ENCODE results near the gene DIDO1. TPM values are rescaled to one million over a fixed set of nuclear protein-coding genes. Genes with fewer than 3 reads are reported as not detected.

The DIDO1 gene
- total and polyA plus RNA-seq, 9 of the 15 experiments (the other 6 are each of a cell fraction or from before 2014, with no cell fraction given) = 4.4 to 46.8 (median 31.2) TPM

GRCh38 chr20:62926229-62927127 lies at the start of gene DIDO1 (continued):
- TF ChIP-seq REST (IDR thresholded peaks at IDR 0.05; ENCODE audit: borderline replicate concordance) (no peak), REST (CRISPR knock-in tag; IDR thresholded peaks at IDR 0.05; ENCODE audit: low read depth) (peak; percentile 36), ARHGAP35 (IDR thresholded peaks at IDR 0.05; ENCODE audit: partially characterized antibody) (no peak), RCOR1 (IDR thresholded peaks at IDR 0.05; ENCODE audit: borderline replicate concordance in 1 of 2, low read depth in 2 of 2, low read length in 2 of 2) (peak in 1 of 2 experiments; percentile 53; a peak in 1 of 4 replicates), ZNF699 (CRISPR knock-in tag; IDR thresholded peaks at IDR 0.05; ENCODE audit: insufficient replicate concordance) (no peak), NFIX (CRISPR knock-in tag; IDR thresholded peaks at IDR 0.05; ENCODE audit: low read depth) (no peak), ZSCAN32 (CRISPR knock-in tag; IDR thresholded peaks at IDR 0.05) (no peak), PHB (CRISPR knock-in tag; IDR thresholded peaks at IDR 0.05) (no peak), CTCF (IDR thresholded peaks at IDR 0.05 in 2 of 3, conservative IDR thresholded peaks at IDR 0.05 in 1 of 3; ENCODE audit: insufficient read depth in 2 of 3, low read depth in 1 of 3, low read length in 3 of 3) (peak; percentile 50 to 55 (median 54)), E2F8 (IDR thresholded peaks at IDR 0.05; ENCODE audit: low read depth, partially characterized antibody) (peak; percentile 52), ZNF316 (IDR thresholded peaks at IDR 0.05) (no peak), SAFB2 (IDR thresholded peaks at IDR 0.05; ENCODE audit: borderline replicate concordance, low read depth, low read length, severe bottlenecking) (no peak)

Measured in K562 (cell line).